Liver (tissue), 9 donors: Measurements from ENCODE around the gene FIP1L1. TPM values are rescaled to one million over a fixed set of nuclear protein-coding genes. Genes with fewer than 3 reads are reported as not detected.

Source experiments
- DNase-seq: peaks from one replicate; pipeline ENCODE4 v3.0.0-alpha.2; 2017; ENCODE audit warnings: low spot score
- H3K27ac ChIP-seq, 2 donors: one replicate each; pipeline ENCODE4 v1.7.0; 2013; ENCODE audit warnings: inconsistent platforms in 2 of 2, low read length in 2 of 2, control low read depth in 1 of 2, low read depth in 1 of 2, mild to moderate bottlenecking in 1 of 2
- H3K27me3 ChIP-seq, 4 donors: one replicate each; pipeline versions ENCODE4 v1.6.1 to v1.7.0; 2013; ENCODE audit warnings: low read length in 3 of 4, inconsistent platforms in 1 of 4, mild to moderate bottlenecking in 1 of 4, moderate library complexity in 1 of 4; ENCODE audit not compliant: control insufficient read depth in 4 of 4, insufficient read depth in 4 of 4
- H3K36me3 ChIP-seq, 4 donors: one replicate each; pipeline versions ENCODE4 v1.6.1 to v1.7.0; 2013; ENCODE audit warnings: low read length in 3 of 4, mild to moderate bottlenecking in 3 of 4, low read depth in 1 of 4, moderate library complexity in 1 of 4; ENCODE audit not compliant: control insufficient read depth in 4 of 4, insufficient read depth in 3 of 4
- H3K4me1 ChIP-seq, 4 donors: one replicate each; pipeline versions ENCODE4 v1.6.1 to v1.7.0; 2013; ENCODE audit warnings: low read length in 3 of 4, mild to moderate bottlenecking in 3 of 4, moderate library complexity in 1 of 4; ENCODE audit not compliant: control insufficient read depth in 4 of 4, insufficient read depth in 4 of 4
- H3K4me3 ChIP-seq, 3 donors: one replicate each; pipeline versions ENCODE4 v1.6.1 to v1.7.0; 2013; ENCODE audit warnings: low read length in 3 of 3, control low read depth in 1 of 3, low read depth in 1 of 3, mild to moderate bottlenecking in 1 of 3
- H3K9ac ChIP-seq, 2 donors: one replicate each; pipeline ENCODE4 v1.7.0; 2013; ENCODE audit warnings: low read length in 2 of 2, mild to moderate bottlenecking in 2 of 2, moderate library complexity in 2 of 2, control low read depth in 1 of 2, low read depth in 1 of 2
- H3K9me3 ChIP-seq, 4 donors: one replicate each; pipeline versions ENCODE4 v1.6.1 to v1.7.0; 2013; ENCODE audit warnings: low read length in 3 of 4; ENCODE audit not compliant: control insufficient read depth in 4 of 4
- ATF3 ChIP-seq: IDR thresholded peaks from 2 replicates; pipeline ENCODE4 v1.6.1; 2016; ENCODE audit warnings: antibody characterized with exemption
- CTCF ChIP-seq: fragments of 150-350 bp; IDR thresholded peaks from 2 replicates; pipeline ENCODE4 v1.5.1; 2017; ENCODE audit warnings: improper control_type of control experiment, low read depth, low read length; ENCODE audit not compliant: missing input control
- EGR1 ChIP-seq, 2 donors: IDR thresholded peaks; 2 replicates each; pipeline ENCODE4 v1.6.1; 2016 to 2018; ENCODE audit warnings: antibody characterized with exemption in 2 of 2, low read depth in 2 of 2
- FOXA1 ChIP-seq: IDR thresholded peaks from 2 replicates; pipeline ENCODE4 v1.6.1; 2016; ENCODE audit warnings: antibody characterized with exemption
- FOXA2 ChIP-seq: IDR thresholded peaks from 2 replicates; pipeline ENCODE4 v1.6.1; 2016; ENCODE audit warnings: antibody characterized with exemption
- GABPA ChIP-seq, 2 donors: IDR thresholded peaks in 1 of 2; conservative IDR thresholded peaks in 1 of 2; 2 replicates each; pipeline ENCODE4 v1.6.1; 2016; ENCODE audit warnings: antibody characterized with exemption in 2 of 2, mild to moderate bottlenecking in 1 of 2, moderate library complexity in 1 of 2
- HNF4A ChIP-seq, 2 donors: conservative IDR thresholded peaks; 2 replicates each; pipeline ENCODE4 v1.6.1; 2016; ENCODE audit warnings: antibody characterized with exemption in 2 of 2, mild to moderate bottlenecking in 2 of 2
- HNF4G ChIP-seq: IDR thresholded peaks from 2 replicates; pipeline ENCODE4 v1.6.1; 2016; ENCODE audit warnings: antibody characterized with exemption
- MAX ChIP-seq: IDR thresholded peaks from 2 replicates; pipeline ENCODE4 v1.6.1; 2016; ENCODE audit warnings: antibody characterized with exemption
- NR2F2 ChIP-seq: IDR thresholded peaks from 2 replicates; pipeline ENCODE4 v1.6.1; 2016; ENCODE audit warnings: antibody characterized with exemption
- REST ChIP-seq: IDR thresholded peaks from 2 replicates; pipeline ENCODE4 v1.6.1; 2016; ENCODE audit warnings: antibody characterized with exemption, mild to moderate bottlenecking
- RXRA ChIP-seq, 2 donors: IDR thresholded peaks; 2 replicates each; pipeline ENCODE4 v1.6.1; 2017 to 2018; ENCODE audit warnings: antibody characterized with exemption in 2 of 2, mild to moderate bottlenecking in 1 of 2
- SP1 ChIP-seq: IDR thresholded peaks from 2 replicates; pipeline ENCODE4 v1.6.1; 2018; ENCODE audit warnings: antibody characterized with exemption, mild to moderate bottlenecking
- YY1 ChIP-seq: IDR thresholded peaks from 2 replicates; pipeline ENCODE4 v1.6.1; 2016; ENCODE audit warnings: antibody characterized with exemption, mild to moderate bottlenecking
- WGBS: extraction: QIAGEN DNeasy Blood & Tissue Kit; methylation state at CpG from one replicate; pipeline ENCODE4 v1.1.7; 2013; 5-methylcytosine and 5-hydroxymethylcytosine counted together
- polyA plus RNA-seq, 2 donors: library from polyadenylated mRNA; stranded (reverse) in 1 of 2; unstranded in 1 of 2; fragments of 200-250 nt in 1 of 2; fragments of >200 nt in 1 of 2; fragmentation: Nextera tagmentation in 1 of 2; extraction: Ambion mirVana in 1 of 2; gene quantifications; one replicate each; pipeline versions ENCODE4 v1.2.1 to v1.2.3, GENCODE V29; 2013 to 2015
- total RNA-seq, 2 donors: library from RNA; depleted of rRNA; stranded (reverse); fragments of >200 nt; gene quantifications; one replicate each; pipeline ENCODE4 v1.2.3, GENCODE V29; 2014
- donor health status: healthy.
- donor health status: healthy.
- donor health status: healthy.
- donor health status: healthy.
- donor health status: healthy.

The FIP1L1 gene
- total and polyA plus RNA-seq, 4 donors, result 12.2 to 30.3 (median 18.4) TPM

GRCh38 chr4:53444954-53445353 lies 67.5 kb downstream of the FIP1L1 start:
- no peak overlapping the region for H3K4me3 ChIP-seq
- no peaks in the 10 kb centered on the region for H3K9me3 ChIP-seq
- WGBS, result 95% methylated on average over 2 of the region's 2 CpGs
- no peak for DNase-seq
- no peak overlapping the region for H3K27ac ChIP-seq
- TF ChIP-seq NR2F2 (no peak), RXRA (IDR thresholded peaks at IDR 0.05) (no peak), SP1 (no peak), ATF3 (no peak), YY1 (no peak), REST (no peak), HNF4A (conservative IDR thresholded peaks at IDR 0.05) (no peak), FOXA2 (no peak), GABPA (IDR thresholded peaks at IDR 0.05 in 1 of 2, conservative IDR thresholded peaks at IDR 0.05 in 1 of 2) (no peak), HNF4G (no peak)
- H3K4me1 ChIP-seq, result no peaks in the 10 kb centered on the region
- no peaks in the 10 kb centered on the region for H3K27me3 ChIP-seq
- peaks cover 0 to 32% (median 9%) of the 10 kb centered on the region in 4 donors for H3K36me3 ChIP-seq
- H3K9ac ChIP-seq, result no peak overlapping the region

GRCh38 chr4:53450773-53451172 lies 73.3 kb downstream of the FIP1L1 start:
- no peak for DNase-seq

More at GRCh38 chr4:53450773-53451172, 73.3 kb downstream of the FIP1L1 start:
- Histone ChIP-seq H3K9me3 (no peaks in the 10 kb centered on the region), H3K36me3 (peaks cover 0 to 27% (median 16%) of the 10 kb centered on the region in 4 donors), H3K27me3 (no peaks in the 10 kb centered on the region), H3K27ac (no peak overlapping the region), H3K4me3 (no peak overlapping the region), H3K9ac (no peak overlapping the region), H3K4me1 (peaks cover 0 to 6% (median 4%) of the 10 kb centered on the region in 4 donors)
- TF ChIP-seq ATF3 (no peak), CTCF (no peak), SP1 (no peak), FOXA1 (no peak), GABPA (IDR thresholded peaks at IDR 0.05 in 1 of 2, conservative IDR thresholded peaks at IDR 0.05 in 1 of 2) (no peak), NR2F2 (no peak), RXRA (IDR thresholded peaks at IDR 0.05) (no peak), EGR1 (IDR thresholded peaks at IDR 0.05; ENCODE audit: low read depth in 2 of 2) (no peak), MAX (no peak)
- 97% methylated on average over 3 of the region's 3 CpGs for WGBS
